NT2/D1 (cell line): ENCODE measurements around the gene ITPRID2.
A peak's percentile ranks its signal among the peaks of the same experiment; 100 is the strongest.
"Not testable (repeated sequence)": the region's sequence is repeated elsewhere in the genome, so short reads cannot be mapped to it uniquely, and the experiment has no call there.

Experiments
- DNase-seq: peaks from one replicate; pipeline ENCODE4 v3.0.0-alpha.2; 2011; ENCODE audit warnings: low read depth, low spot score
- H3K27me3 ChIP-seq: 2 replicates; pipeline ENCODE4 v1.6.0; 2011; ENCODE audit warnings: mild to moderate bottlenecking; ENCODE audit not compliant: insufficient read length, insufficient read depth
- H3K36me3 ChIP-seq: 2 replicates; pipeline ENCODE4 v1.6.1; 2011; ENCODE audit warnings: mild to moderate bottlenecking, low read length, mixed read lengths; ENCODE audit not compliant: insufficient read depth, insufficient read length
- H3K4me1 ChIP-seq: 2 replicates; pipeline ENCODE4 v1.5.1; 2011; ENCODE audit not compliant: insufficient read depth, insufficient read length
- H3K4me3 ChIP-seq: 2 replicates; pipeline ENCODE4 v1.5.1; 2011; ENCODE audit warnings: low read depth; ENCODE audit not compliant: insufficient read length
- H3K9ac ChIP-seq: 2 replicates; pipeline ENCODE4 v1.6.0; 2011; ENCODE audit warnings: low read depth; ENCODE audit not compliant: insufficient read length
- H3K9me3 ChIP-seq: 2 replicates; pipeline ENCODE4 v1.5.1; 2011; ENCODE audit warnings: mild to moderate bottlenecking, low read length; ENCODE audit not compliant: insufficient read depth
- SUZ12 ChIP-seq: IDR thresholded peaks from 2 replicates; pipeline ENCODE4 v1.6.1; 2011; ENCODE audit not compliant: insufficient read length, insufficient read depth; ENCODE audit errors: extremely low read depth
- YY1 ChIP-seq: IDR thresholded peaks from 2 replicates; pipeline ENCODE4 v1.6.1; 2011; ENCODE audit not compliant: insufficient read length, insufficient read depth
- ZNF274 ChIP-seq: IDR thresholded peaks from 2 replicates; pipeline ENCODE4 v1.6.1; 2011; ENCODE audit warnings: mild to moderate bottlenecking, low read depth, low read length

ITPRID2 gene

GRCh38 chr2:181947273-181947672 is 55.7 kb downstream of the ITPRID2 start:
- no peaks in the 10 kb centered on the region for H3K9me3 ChIP-seq
- no peak overlapping the region for H3K9ac ChIP-seq
- H3K27me3 ChIP-seq, result no peaks in the 10 kb centered on the region
- TF ChIP-seq SUZ12 (no peak), ZNF274 (no peak), YY1 (no peak)
- DNase-seq, result no peak
- H3K36me3 ChIP-seq, result no peaks in the 10 kb centered on the region
- no peak overlapping the region for H3K4me3 ChIP-seq
- no peaks in the 10 kb centered on the region for H3K4me1 ChIP-seq

- no peak overlapping the region for H3K9ac ChIP-seq
- H3K9me3 ChIP-seq, result no peaks in the 10 kb centered on the region
- no peaks in the 10 kb centered on the region for H3K4me1 ChIP-seq
- no peak for DNase-seq
- H3K4me3 ChIP-seq, result no peak overlapping the region
- TF ChIP-seq ZNF274 (no peak), YY1 (no peak), SUZ12 (no peak)
- H3K36me3 ChIP-seq, result no peaks in the 10 kb centered on the region
- H3K27me3 ChIP-seq, result no peaks in the 10 kb centered on the region
These were observed 56.7 kb downstream of the ITPRID2 start for GRCh38 chr2:181948227-181948626.

GRCh38 chr2:181949047-181949446 is 57.5 kb downstream of the ITPRID2 start:
- no peaks in the 10 kb centered on the region for H3K4me1 ChIP-seq
- no peak overlapping the region for H3K4me3 ChIP-seq
- H3K27me3 ChIP-seq, result no peaks in the 10 kb centered on the region
- no peak for TF ChIP-seq ZNF274
- no peak for TF ChIP-seq SUZ12
- H3K36me3 ChIP-seq, result no peaks in the 10 kb centered on the region
- H3K9ac ChIP-seq, result no peak overlapping the region
- no peaks in the 10 kb centered on the region for H3K9me3 ChIP-seq
- DNase-seq, result no peak

GRCh38 chr2:181952404-181953226 is 61.1 kb downstream of the ITPRID2 start:
- TF ChIP-seq SUZ12 (no peak), YY1 (no peak), ZNF274 (no peak)
- Histone ChIP-seq H3K4me1 (no peaks in the 10 kb centered on the region), H3K27me3 (no peaks in the 10 kb centered on the region), H3K9me3 (no peaks in the 10 kb centered on the region), H3K4me3 (no peak overlapping the region), H3K36me3 (no peaks in the 10 kb centered on the region), H3K9ac (no peak overlapping the region)
- DNase-seq, result no peak

- Histone ChIP-seq H3K9ac (peak overlapping the region; percentile 17), H3K9me3 (no peaks in the 10 kb centered on the region), H3K4me1 (no peaks in the 10 kb centered on the region), H3K27me3 (no peaks in the 10 kb centered on the region), H3K36me3 (no peaks in the 10 kb centered on the region), H3K4me3 (no peak overlapping the region)
- DNase-seq, result peak; percentile 79
- TF ChIP-seq YY1 (no peak), SUZ12 (no peak), ZNF274 (no peak)
These were observed 62.5 kb downstream of the ITPRID2 start for GRCh38 chr2:181953881-181954537.

GRCh38 chr2:181954538-181954883 is 63.0 kb downstream of the ITPRID2 start:
- TF ChIP-seq ZNF274 (no peak), YY1 (no peak), SUZ12 (no peak)
- Histone ChIP-seq H3K27me3 (no peaks in the 10 kb centered on the region), H3K4me1 (no peaks in the 10 kb centered on the region), H3K4me3 (no peak overlapping the region), H3K9me3 (no peaks in the 10 kb centered on the region), H3K9ac (peak overlapping the region; percentile 17), H3K36me3 (no peaks in the 10 kb centered on the region)
- DNase-seq, result no peak

GRCh38 chr2:181955010-181955409 is 63.5 kb downstream of the ITPRID2 start:
- Histone ChIP-seq H3K9me3 (no peaks in the 10 kb centered on the region), H3K27me3 (no peaks in the 10 kb centered on the region), H3K4me1 (no peaks in the 10 kb centered on the region), H3K4me3 (no peak overlapping the region), H3K36me3 (no peaks in the 10 kb centered on the region), H3K9ac (no peak overlapping the region)
- no peak for DNase-seq
- no peak for TF ChIP-seq SUZ12

GRCh38 chr2:181955866-181956265 is 64.3 kb downstream of the ITPRID2 start:
- not testable (repeated sequence) for H3K27me3 ChIP-seq, H3K36me3 ChIP-seq, H3K4me3 ChIP-seq, H3K9ac ChIP-seq, H3K4me1 ChIP-seq, H3K9me3 ChIP-seq, DNase-seq
